Left ventricle myocardium inferior (tissue), 1 donor: ENCODE measurements around the gene COL1A1. TPM values are rescaled to one million over a fixed set of nuclear protein-coding genes. Genes with fewer than 3 reads are reported as not detected.
A peak's percentile ranks its signal among the peaks of the same experiment; 100 is the strongest.

Experiments used
- DNase-seq: peaks from one replicate; pipeline ENCODE4 v3.0.0-alpha.2; 2020
- H3K27ac ChIP-seq: fragments of 200-600 bp; replicated peaks from 2 replicates; pipeline ENCODE4 v1.8.0; 2021
- H3K27me3 ChIP-seq: fragments of 200-600 bp; 2 replicates; pipeline ENCODE4 v1.8.0; 2021; ENCODE audit warnings: low read depth
- H3K36me3 ChIP-seq: fragments of 200-600 bp; 2 replicates; pipeline ENCODE4 v1.8.0; 2021
- H3K4me1 ChIP-seq: fragments of 200-600 bp; 2 replicates; pipeline ENCODE4 v1.8.0; 2021
- H3K4me3 ChIP-seq: fragments of 200-600 bp; 2 replicates; pipeline ENCODE4 v1.8.0; 2021; ENCODE audit warnings: mild to moderate bottlenecking, moderate library complexity
- H3K9me3 ChIP-seq: fragments of 200-600 bp; replicated peaks from 2 replicates; pipeline ENCODE4 v1.8.0; 2021
- intact Hi-C: fragments of 100-400 bp; cut with micrococcal nuclease; formaldehyde crosslinking; loops from one replicate; pipeline ENCODE4 v1.11.0; 2022
- total RNA-seq: library from RNA; stranded (reverse); fragmentation: NEBNext Ultra II Directional; extraction: Animal tissue kit (Norgen Biotek cat#: 25700); gene quantifications from one replicate; pipeline ENCODE4 v1.2.1, GENCODE V29; 2021
- TF ChIP-seq, protein P1 (sequence below): fragments of 200-600 bp; IDR thresholded peaks from 2 replicates; pipeline ENCODE4 v1.8.0; 2021; ENCODE audit warnings: antibody characterized with exemption, mild to moderate bottlenecking, borderline replicate concordance
- donor health status: DM: no; HTN: yes; CAD: no; lungs with severe emphysema.

The COL1A1 gene
- total RNA-seq, 1 donor from 2014 or later, result 45.8 TPM

DNA sequence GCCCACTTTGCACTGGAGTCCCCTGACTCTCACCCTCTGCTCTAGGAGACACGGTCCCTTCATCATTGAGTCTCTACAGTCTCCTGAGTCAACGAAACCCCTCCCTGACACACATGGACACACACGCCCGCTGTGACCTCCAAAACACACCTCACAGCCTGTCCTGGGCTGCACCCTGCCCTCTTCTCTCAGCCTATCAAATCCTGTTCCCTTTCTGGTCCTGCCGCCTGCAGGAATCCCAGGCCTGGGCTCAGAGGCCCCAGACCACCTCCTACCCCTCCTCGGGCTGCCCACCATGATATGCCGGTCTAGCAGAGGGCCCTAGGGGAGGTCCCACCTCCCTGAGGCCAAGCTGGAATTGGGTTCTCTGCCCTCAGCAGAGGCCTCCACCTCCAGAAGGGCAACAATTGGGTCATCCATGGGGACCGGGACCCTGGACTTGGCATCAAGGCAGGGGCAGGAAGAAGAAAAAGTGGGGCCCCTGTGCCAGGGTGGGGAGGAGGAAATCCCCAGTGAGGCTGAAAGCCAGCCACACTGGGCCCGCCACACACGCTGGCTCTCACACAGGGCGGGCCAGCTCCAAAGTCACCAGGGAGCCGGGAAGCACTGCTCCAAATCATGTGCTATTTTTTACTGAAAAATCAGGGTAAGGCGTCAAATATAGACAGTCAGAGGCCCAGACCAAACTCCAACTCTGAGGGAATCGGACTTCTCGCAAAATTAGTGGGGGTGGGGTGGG lies 54.3 kb downstream of the COL1A1 start:
- Histone ChIP-seq H3K4me3 (peak overlapping the region; percentile 98), H3K27me3 (no peaks in the 10 kb centered on the region), H3K4me1 (peaks cover 88% of the 10 kb centered on the region), H3K9me3 (no peaks in the 10 kb centered on the region), H3K36me3 (peaks cover 32% of the 10 kb centered on the region), H3K27ac (peak overlapping the region; percentile 98)
- intact Hi-C loops, result no loop called here
- TF ChIP-seq, protein P1, sequence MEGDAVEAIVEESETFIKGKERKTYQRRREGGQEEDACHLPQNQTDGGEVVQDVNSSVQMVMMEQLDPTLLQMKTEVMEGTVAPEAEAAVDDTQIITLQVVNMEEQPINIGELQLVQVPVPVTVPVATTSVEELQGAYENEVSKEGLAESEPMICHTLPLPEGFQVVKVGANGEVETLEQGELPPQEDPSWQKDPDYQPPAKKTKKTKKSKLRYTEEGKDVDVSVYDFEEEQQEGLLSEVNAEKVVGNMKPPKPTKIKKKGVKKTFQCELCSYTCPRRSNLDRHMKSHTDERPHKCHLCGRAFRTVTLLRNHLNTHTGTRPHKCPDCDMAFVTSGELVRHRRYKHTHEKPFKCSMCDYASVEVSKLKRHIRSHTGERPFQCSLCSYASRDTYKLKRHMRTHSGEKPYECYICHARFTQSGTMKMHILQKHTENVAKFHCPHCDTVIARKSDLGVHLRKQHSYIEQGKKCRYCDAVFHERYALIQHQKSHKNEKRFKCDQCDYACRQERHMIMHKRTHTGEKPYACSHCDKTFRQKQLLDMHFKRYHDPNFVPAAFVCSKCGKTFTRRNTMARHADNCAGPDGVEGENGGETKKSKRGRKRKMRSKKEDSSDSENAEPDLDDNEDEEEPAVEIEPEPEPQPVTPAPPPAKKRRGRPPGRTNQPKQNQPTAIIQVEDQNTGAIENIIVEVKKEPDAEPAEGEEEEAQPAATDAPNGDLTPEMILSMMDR, result no peak
- DNase-seq, result no peak

DNA sequence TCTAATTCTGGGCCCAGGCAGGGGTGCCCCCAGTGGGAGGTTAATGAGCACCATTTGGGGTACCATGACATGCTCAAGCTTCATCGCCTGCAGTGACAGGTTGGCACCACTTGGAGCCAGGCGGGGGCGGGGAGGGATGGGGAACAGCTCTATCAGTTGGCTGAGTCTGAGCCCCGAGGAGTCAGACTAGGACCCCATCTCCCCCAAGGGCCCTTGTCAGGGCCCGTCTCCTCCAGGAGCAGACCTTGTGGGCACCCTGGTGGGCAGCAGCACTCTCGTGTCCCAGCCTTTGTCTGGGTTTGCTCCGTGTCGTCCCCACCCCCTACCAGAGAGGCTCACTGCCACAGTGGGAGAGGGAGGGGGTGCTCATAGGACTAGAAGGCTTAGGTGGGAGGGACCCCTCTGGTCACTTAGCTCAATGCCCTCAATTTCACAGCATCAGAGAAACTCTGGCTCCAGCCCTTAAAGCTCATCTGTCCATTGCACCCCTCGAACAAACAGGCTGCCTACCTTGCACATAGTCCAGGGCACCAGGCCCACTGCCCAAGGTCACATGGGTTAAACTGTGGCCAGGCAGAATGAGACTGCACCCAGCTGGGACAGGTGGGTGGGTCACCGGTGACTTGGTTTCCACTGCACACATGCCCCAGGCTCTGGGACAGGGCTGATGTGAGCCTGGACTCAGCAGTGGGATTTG lies 55.1 kb downstream of the COL1A1 start:
- peak overlapping the region; percentile 98 for H3K4me3 ChIP-seq
- intact Hi-C loops, result no loop called here

DNA sequence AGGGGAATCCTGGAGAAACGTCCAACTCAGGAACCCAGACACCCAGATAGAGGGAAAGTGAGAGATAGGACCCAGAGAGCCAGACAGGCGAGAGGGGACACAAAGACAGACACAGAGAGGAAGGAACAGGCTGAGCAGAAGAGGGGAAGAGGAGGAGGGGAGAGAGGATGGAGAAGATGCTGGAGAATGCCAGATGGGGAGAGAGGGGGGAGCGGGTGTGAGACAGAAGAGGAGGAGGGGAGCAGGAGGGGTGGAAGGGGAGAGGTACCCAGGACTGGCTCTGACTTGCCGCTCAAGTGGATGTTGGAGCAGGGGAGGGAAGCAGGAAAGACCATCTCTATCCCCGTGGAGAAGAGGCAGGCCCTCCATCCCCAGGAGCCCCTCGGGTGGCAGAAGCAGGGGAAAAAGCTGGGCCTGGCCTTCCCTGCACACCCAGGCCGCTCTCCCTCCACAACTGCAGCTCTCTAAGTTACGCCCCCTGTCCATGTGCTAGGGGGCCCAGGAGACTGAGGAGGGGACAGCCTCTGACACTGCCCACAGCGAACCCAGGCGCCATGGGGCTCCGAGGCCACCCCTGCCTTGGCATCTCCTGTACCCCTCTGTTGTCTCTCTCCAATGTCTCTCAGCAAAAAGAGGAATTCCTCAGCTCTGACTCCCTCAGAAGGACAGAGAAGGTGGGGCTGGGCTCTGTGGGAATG lies 55.8 kb downstream of the COL1A1 start:
- intact Hi-C loops, result no loop called here
- TF ChIP-seq, protein P1, result no peak
- Histone ChIP-seq H3K4me3 (peak overlapping the region; percentile 98), H3K4me1 (peaks cover 90% of the 10 kb centered on the region), H3K36me3 (peaks cover 47% of the 10 kb centered on the region), H3K9me3 (no peaks in the 10 kb centered on the region), H3K27me3 (no peaks in the 10 kb centered on the region), H3K27ac (peak overlapping the region; percentile 98)
- no peak for DNase-seq

More for the DNA sequence above, 55.1 kb downstream of the COL1A1 start:
- H3K36me3 ChIP-seq, result peaks cover 40% of the 10 kb centered on the region
- H3K27me3 ChIP-seq, result no peaks in the 10 kb centered on the region
- no peak for DNase-seq
- TF ChIP-seq, protein P1, result peak; percentile 21
- no peaks in the 10 kb centered on the region for H3K9me3 ChIP-seq
- peaks cover 88% of the 10 kb centered on the region for H3K4me1 ChIP-seq
- H3K27ac ChIP-seq, result peak overlapping the region; percentile 98

DNA sequence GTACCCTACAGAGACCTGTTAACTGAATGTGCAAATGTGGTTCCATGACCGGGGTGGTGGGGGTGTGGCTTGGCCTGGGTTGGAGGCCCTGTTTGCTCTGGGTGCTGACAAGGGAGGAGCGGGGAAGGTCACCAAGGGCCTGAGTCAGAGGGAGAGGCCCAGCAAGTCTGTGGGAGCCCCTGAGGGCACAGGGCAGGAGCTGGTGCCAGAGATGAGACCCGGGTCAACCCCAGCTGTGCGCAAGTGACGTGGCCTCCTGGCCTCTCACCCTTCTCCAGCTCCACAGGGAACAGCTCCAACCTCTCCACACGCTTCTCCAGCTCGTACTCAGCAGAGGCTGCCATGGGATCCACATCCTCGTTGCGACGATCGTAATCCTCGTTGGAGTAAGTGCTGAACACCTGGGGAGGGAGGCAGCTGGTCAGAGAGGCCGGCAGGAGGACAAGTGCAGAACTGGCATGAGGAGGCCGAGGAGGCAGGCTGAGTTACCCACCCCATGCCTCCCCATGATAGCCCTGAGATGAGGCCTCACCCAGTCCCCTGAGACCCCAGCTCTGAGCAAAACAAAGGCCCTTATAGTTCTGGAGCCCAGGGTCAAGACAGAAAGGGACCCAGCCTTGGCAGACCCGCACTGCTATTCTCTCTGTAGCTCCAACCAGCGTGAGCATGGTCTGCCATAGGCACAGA lies 56.4 kb downstream of the COL1A1 start:
- Histone ChIP-seq H3K4me3 (peak overlapping the region; percentile 98), H3K27ac (peak overlapping the region; percentile 98), H3K9me3 (no peaks in the 10 kb centered on the region), H3K27me3 (no peaks in the 10 kb centered on the region), H3K4me1 (peaks cover 90% of the 10 kb centered on the region), H3K36me3 (peaks cover 54% of the 10 kb centered on the region)
- TF ChIP-seq, protein P1, result no peak
- intact Hi-C loops, result no loop called here
- DNase-seq, result no peak

DNA sequence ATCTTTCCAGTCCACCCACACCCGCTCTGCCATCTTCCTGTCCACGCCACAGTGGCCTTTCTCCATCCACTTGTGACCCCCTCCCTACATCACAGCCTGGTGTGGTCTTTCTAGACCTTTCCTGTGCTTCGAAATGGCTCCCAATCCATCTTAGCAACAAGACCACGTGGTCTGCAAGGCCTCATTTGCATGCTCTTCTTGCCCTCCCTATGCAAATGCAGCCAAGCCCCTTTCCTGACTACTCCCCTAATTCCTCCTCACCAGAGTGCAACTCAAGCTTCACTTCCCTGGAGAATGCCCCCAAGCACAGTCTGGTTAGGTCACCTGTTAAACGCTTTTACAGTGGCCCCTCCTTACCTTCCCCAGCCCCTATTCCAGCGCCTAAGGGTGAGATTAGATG lies 57.1 kb downstream of the COL1A1 start:
- intact Hi-C loops, result no loop called here
- peaks cover 58% of the 10 kb centered on the region for H3K36me3 ChIP-seq
- TF ChIP-seq, protein P1, result no peak
- H3K27ac ChIP-seq, result peak overlapping the region; percentile 98
- H3K9me3 ChIP-seq, result no peaks in the 10 kb centered on the region
- no peak overlapping the region for H3K4me3 ChIP-seq
- H3K27me3 ChIP-seq, result no peaks in the 10 kb centered on the region
- H3K4me1 ChIP-seq, result peaks cover 90% of the 10 kb centered on the region
- no peak for DNase-seq
